ENCODE results near the gene CHIC2. TPM values are rescaled to one million over a fixed set of nuclear protein-coding genes. Genes with fewer than 3 reads are reported as not detected.

CHIC2 gene
- total and polyA plus RNA-seq, 2 of the 4 experiments (the other 2 are of a cell fraction): 20.4 to 26.3 TPM

DNA sequence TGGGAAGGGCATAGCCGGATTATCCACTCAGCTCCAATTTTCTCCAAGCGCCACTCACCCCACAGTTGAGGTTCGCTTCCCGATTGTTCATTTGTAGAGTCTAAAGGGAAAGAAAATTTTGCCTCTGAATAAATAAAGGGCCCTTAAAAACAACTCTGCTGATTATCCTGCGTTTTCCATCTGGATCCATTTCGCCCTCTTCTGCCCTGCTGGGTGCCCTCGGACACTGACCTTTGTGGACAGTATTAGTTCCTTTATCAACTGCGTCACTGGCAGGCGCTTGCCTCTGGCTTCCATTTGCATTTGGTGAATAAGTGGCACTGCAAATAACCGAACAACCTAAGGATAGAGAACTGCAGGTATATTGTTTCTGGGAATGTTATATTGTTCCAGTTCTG is 45.6 kb upstream of the CHIC2 start:
- no peak overlapping the region for H3K18ac ChIP-seq (ENCODE audit: low read depth, low read length)
- no peaks in the 10 kb centered on the region for H3K36me3 ChIP-seq (ENCODE audit: control insufficient read depth, insufficient read depth, low read length)
- in situ Hi-C loops (cut with MboI; ENCODE audit: low sequenced_read_pairs): no loop called here
- ChIA-PET POLR2A (ENCODE audit: unreplicated experiment) (no interaction called here), CTCF (no interaction called here)
- H3K56ac ChIP-seq (ENCODE audit: extremely low read depth, insufficient read depth, low read length): no peak overlapping the region
- H2BK5ac ChIP-seq (ENCODE audit: low read depth, low read length, poor library complexity, severe bottlenecking): no peak overlapping the region
- no TSS peak for BruUV-seq (replicated peaks)
- peaks cover 9% of the 10 kb centered on the region for H3K27me3 ChIP-seq (ENCODE audit: control insufficient read depth, insufficient read depth, low read length)
- no peak overlapping the region for H3K4ac ChIP-seq (ENCODE audit: low read depth, low read length)
- DNase-seq (no peak), ATAC-seq (ENCODE audit: low read depth) (no peak)
- no peak overlapping the region for H3K4me2 ChIP-seq (ENCODE audit: low read depth, low read length)
- H4K5ac ChIP-seq (ENCODE audit: low read depth, low read length): no peak overlapping the region
- intact Hi-C loops (cut with micrococcal nuclease): no loop called here
- no peak overlapping the region for H2BK15ac ChIP-seq (ENCODE audit: low read depth, low read length)
- no peak overlapping the region for H2BK20ac ChIP-seq (ENCODE audit: low read depth, low read length)
- H4K20me1 ChIP-seq (ENCODE audit: insufficient read depth, low read length): no peaks in the 10 kb centered on the region
- H4K8ac ChIP-seq (ENCODE audit: low read depth in 2 of 2, low read length in 2 of 2): no peak overlapping the region
- H3K4me1 ChIP-seq (ENCODE audit: control insufficient read depth, insufficient read depth, low read length): no peaks in the 10 kb centered on the region
- H3K4me3 ChIP-seq (ENCODE audit: insufficient read depth, low read depth, low read length): no peak overlapping the region
- H3K9ac ChIP-seq (ENCODE audit: low read depth, low read length): no peak overlapping the region
- peak overlapping the region; percentile 59 for H2AFZ ChIP-seq (replicated peaks; ENCODE audit: low read length, poor library complexity)
- no peak overlapping the region for H3K23ac ChIP-seq (ENCODE audit: low read depth, low read length)
- no peak overlapping the region for H4K91ac ChIP-seq (ENCODE audit: insufficient read depth, low read depth, low read length)
- no peak overlapping the region for H3K14ac ChIP-seq (replicated peaks; ENCODE audit: low read depth, low read length)
- no peaks in the 10 kb centered on the region for H3K79me1 ChIP-seq (ENCODE audit: low read depth in 1 of 2, low read length in 2 of 2)
- H3K27ac ChIP-seq (ENCODE audit: insufficient read depth, low read length): no peak overlapping the region
- no CpG with 5 or more reads among the region's 10 CpGs for WGBS, 2 experiments (ENCODE audit: extremely low coverage in 2 of 2, insufficient read length in 1 of 2)
- dilution Hi-C loops (cut with HindIII; ENCODE audit: low sequenced_read_pairs, unreplicated experiment): no loop called here
- no peak overlapping the region for H2AK9ac ChIP-seq (replicated peaks; ENCODE audit: low read depth, low read length, poor library complexity)
- H3K9me3 ChIP-seq (ENCODE audit: control insufficient read depth, insufficient read depth, low read length): no peaks in the 10 kb centered on the region
- no peak overlapping the region for H2AK5ac ChIP-seq (ENCODE audit: low read depth, low read length)
- TF ChIP-seq SMC3 (IDR thresholded peaks at IDR 0.05; ENCODE audit: low read depth, low read length) (no peak), BHLHE40 (IDR thresholded peaks at IDR 0.05; ENCODE audit: low read depth, low read length) (no peak), CHD1 (IDR thresholded peaks at IDR 0.05; ENCODE audit: low read depth, low read length) (no peak)
- TF ChIP-seq, protein P1, sequence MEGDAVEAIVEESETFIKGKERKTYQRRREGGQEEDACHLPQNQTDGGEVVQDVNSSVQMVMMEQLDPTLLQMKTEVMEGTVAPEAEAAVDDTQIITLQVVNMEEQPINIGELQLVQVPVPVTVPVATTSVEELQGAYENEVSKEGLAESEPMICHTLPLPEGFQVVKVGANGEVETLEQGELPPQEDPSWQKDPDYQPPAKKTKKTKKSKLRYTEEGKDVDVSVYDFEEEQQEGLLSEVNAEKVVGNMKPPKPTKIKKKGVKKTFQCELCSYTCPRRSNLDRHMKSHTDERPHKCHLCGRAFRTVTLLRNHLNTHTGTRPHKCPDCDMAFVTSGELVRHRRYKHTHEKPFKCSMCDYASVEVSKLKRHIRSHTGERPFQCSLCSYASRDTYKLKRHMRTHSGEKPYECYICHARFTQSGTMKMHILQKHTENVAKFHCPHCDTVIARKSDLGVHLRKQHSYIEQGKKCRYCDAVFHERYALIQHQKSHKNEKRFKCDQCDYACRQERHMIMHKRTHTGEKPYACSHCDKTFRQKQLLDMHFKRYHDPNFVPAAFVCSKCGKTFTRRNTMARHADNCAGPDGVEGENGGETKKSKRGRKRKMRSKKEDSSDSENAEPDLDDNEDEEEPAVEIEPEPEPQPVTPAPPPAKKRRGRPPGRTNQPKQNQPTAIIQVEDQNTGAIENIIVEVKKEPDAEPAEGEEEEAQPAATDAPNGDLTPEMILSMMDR (conservative IDR thresholded peaks at IDR 0.05; ENCODE audit: low read depth, low read length): no peak
- no peak overlapping the region for H2BK120ac ChIP-seq (ENCODE audit: low read depth, low read length)
- H3K9me1 ChIP-seq (ENCODE audit: insufficient read depth, low read length): no peaks in the 10 kb centered on the region; the same call in 1 of the 2 replicates
